Measurements from ENCODE around the gene TNFAIP3.
A peak's percentile ranks its signal among the peaks of the same experiment; 100 is the strongest.
"Not testable (repeated sequence)": the region's sequence is repeated elsewhere in the genome, so short reads cannot be mapped to it uniquely, and the experiment has no call there.

Gene TNFAIP3

GRCh38 chr6:137866914-137867684 is at the start of gene TNFAIP3:
TSS of gene TNFAIP3 (plus strand) at chr6:137867259. CDS start at chr6:137871228, 3,969 bp downstream.
- DNase-seq = peak; percentile 96

- DNase-seq = no peak
Measured at GRCh38 chr6:137818440-137818839, 48.6 kb upstream of the TNFAIP3 start.

- peak; percentile 43 for DNase-seq
Measured at GRCh38 chr6:137819740-137820139, 47.3 kb upstream of the TNFAIP3 start.

GRCh38 chr6:137820425-137820824 is 46.6 kb upstream of the TNFAIP3 start:
- no peak for DNase-seq

- no peak for DNase-seq
Measured at GRCh38 chr6:137820952-137821351, 46.1 kb upstream of the TNFAIP3 start.

- DNase-seq = no peak
Measured at GRCh38 chr6:137821491-137821890, 45.6 kb upstream of the TNFAIP3 start.

GRCh38 chr6:137823826-137824555 is 43.1 kb upstream of the TNFAIP3 start:
- DNase-seq = peak; percentile 77

GRCh38 chr6:137824556-137824879 is 42.5 kb upstream of the TNFAIP3 start:
- DNase-seq = no peak

GRCh38 chr6:137824896-137825295 is 42.2 kb upstream of the TNFAIP3 start:
- DNase-seq = no peak

- no peak for DNase-seq
Measured at GRCh38 chr6:137827411-137827940, 39.6 kb upstream of the TNFAIP3 start.

GRCh38 chr6:137827977-137828810 is 38.9 kb upstream of the TNFAIP3 start:
- DNase-seq = peak; percentile 22

GRCh38 chr6:137829641-137830083 is 37.4 kb upstream of the TNFAIP3 start:
- no peak for DNase-seq

- DNase-seq = no peak
Measured at GRCh38 chr6:137830511-137830911, 36.5 kb upstream of the TNFAIP3 start.

GRCh38 chr6:137832110-137832509 is 34.9 kb upstream of the TNFAIP3 start:
- no peak for DNase-seq

- no peak for DNase-seq
Measured at GRCh38 chr6:137834508-137834907, 32.6 kb upstream of the TNFAIP3 start.

GRCh38 chr6:137836788-137837187 is 30.3 kb upstream of the TNFAIP3 start:
- DNase-seq = no peak

GRCh38 chr6:137838090-137838489 is 29.0 kb upstream of the TNFAIP3 start:
- not testable (repeated sequence) for DNase-seq

- not testable (repeated sequence) for DNase-seq
Measured at GRCh38 chr6:137838597-137838996, 28.5 kb upstream of the TNFAIP3 start.

GRCh38 chr6:137839076-137839475 is 28.0 kb upstream of the TNFAIP3 start:
- DNase-seq = no peak

- no peak for DNase-seq
Measured at GRCh38 chr6:137840252-137840651, 26.8 kb upstream of the TNFAIP3 start.

- no peak for DNase-seq
Measured at GRCh38 chr6:137843211-137843610, 23.8 kb upstream of the TNFAIP3 start.

- DNase-seq = not testable (repeated sequence)
Measured at GRCh38 chr6:137844327-137844726, 22.7 kb upstream of the TNFAIP3 start.

- DNase-seq = not testable (repeated sequence)
Measured at GRCh38 chr6:137844773-137845172, 22.3 kb upstream of the TNFAIP3 start.

Measured in CD4-positive, alpha-beta T cell treated with Interleukin-17A for 4 hours (primary cell).